A549 treated with Mapracorat at 1 μM for 4 hours (cell line): Measurements from ENCODE around the gene ITM2B. TPM values are rescaled to one million over a fixed set of nuclear protein-coding genes. Genes with fewer than 3 reads are reported as not detected.

Experiments
- total RNA-seq: library from RNA; stranded (reverse); fragments of 200-300 nt; extraction: Qiagen RNA extraction; gene quantifications from 5 replicates; pipeline ENCODE4 v1.2.3, GENCODE V29; 2022

Gene ITM2B
- total RNA-seq, result 119 to 184 TPM (median 151 TPM) in 5 replicates

GRCh38 chr13:48233046-48233888 is at the start of gene ITM2B:
ITM2B (plus strand) TSS chr13:48233206; CDS start chr13:48233361, 155 bp downstream.

GRCh38 chr13:48303359-48304142 is 70.5 kb downstream of the ITM2B start, which contains the start of gene RB1:
RB1 (plus strand) TSS chr13:48303751; CDS start chr13:48303913, 162 bp downstream.

Other genes with a start within 250 kb of the ITM2B start
- gene SUCLA2, start 231.9 kb upstream of the ITM2B start, total RNA-seq, result 22.4 to 29.1 TPM (median 28.0 TPM) in 5 replicates
- gene NUDT15, start 195.5 kb upstream of the ITM2B start, total RNA-seq, result 25.3 to 27.6 TPM (median 27.1 TPM) in 5 replicates
- 32.8 to 43.9 TPM (median 37.0 TPM) in 5 replicates for gene MED4, start 138.1 kb upstream of the ITM2B start, total RNA-seq
- gene RB1, start 70.5 kb downstream of the ITM2B start, total RNA-seq, result 11.7 to 15.7 TPM (median 13.4 TPM) in 5 replicates
- gene LPAR6, start 179.9 kb downstream of the ITM2B start, total RNA-seq, result 0.71 to 1.2 TPM (median 0.78 TPM) in 5 replicates